ENCODE measurements around the gene TLR9.

The TLR9 gene

GRCh38 chr3:52232279-52233107 lies 7.0 kb upstream of the TLR9 start:
- no peak for DNase-seq

DNA sequence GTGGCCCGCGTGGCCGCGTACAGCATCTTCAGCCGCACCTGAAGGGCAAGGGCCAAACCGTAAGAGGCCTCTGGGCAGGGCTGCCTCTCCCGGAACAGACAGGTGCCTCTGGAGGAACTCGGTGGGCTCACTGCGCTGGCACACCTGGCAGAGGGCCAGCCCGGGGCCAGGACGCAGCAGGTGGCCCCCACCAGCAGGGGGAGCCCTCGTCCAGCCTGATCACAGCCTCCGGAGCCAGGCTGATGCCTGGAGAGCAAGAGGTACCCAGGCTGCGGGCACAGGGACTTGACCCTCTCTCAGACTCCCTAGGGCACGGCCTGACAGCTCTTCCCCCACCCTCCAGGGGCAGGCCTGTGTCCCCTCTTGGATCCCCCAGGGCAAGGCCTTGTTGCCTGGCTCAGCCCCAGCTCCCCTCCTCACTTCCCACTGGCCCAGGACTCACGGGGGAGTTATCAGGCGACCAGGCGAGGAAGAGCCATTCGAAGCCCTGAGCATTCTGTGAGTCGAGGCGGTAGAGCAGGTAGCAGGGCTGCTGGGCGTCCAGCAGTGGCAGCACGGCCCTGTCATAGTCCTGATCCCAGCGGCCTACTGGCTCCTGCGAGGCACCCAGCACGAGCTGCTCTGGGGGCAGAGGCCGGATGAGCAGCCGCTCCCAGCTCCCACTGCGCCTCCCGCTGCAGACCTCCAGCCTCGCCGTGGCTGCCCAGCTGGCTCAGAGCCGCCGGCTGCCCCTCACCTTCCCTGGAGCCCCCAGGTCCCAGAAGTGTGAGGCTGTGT lies 6.2 kb upstream of the TLR9 start:
- peak; percentile 80 for DNase-seq

DNA sequence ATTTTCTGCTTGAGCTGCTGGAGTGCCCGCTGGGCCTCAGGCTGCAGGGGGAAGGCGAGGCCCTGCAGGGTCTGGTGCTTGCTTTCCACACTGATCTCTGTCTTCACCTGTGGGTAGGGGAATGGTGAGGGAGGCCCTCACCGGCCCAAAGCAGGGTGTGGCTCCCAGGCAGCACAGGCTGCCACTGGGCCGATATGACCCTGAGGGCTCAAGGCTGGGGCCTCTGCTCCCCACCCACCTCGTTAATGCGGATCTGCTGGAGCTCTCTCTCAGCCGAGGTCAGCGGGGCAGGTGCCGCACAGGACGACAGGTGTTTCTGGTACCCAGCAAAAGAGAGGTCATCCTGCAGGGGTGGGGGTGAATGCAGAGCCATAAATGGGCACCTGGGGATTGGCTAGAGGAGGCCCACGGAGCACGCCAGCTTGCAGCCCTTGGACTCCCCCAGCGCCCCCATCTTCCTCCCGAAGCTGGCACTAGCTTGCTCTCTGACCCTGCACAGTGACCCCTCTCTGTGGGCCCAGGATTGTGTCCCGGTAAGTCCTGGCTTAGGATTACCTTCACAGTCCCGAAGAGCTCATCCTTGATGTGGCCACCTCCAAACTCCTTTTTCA lies 5.5 kb upstream of the TLR9 start:
- DNase-seq = no peak

DNA sequence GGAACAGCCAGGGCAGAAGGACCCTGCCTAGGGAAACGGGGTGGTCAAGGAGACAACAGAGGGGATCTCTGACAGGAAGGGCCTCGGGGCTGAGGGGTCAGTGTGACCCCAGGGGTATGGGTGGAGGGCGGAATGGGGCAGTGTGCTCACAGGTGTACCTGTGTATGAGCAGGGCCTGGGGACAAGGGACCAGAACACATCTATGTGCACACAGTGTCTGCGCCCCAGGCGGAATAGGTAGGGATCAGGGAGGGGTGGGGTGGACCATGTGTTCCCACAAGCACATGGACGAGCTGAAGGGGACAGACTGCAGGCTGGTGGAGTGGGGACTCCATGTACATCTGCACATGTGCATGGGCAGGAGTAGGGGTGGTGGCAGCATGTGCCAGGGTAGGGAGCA lies 5.0 kb upstream of the TLR9 start:
- no peak for DNase-seq

- DNase-seq = no peak
Observed at GRCh38 chr3:52229656-52230055, 4.2 kb upstream of the TLR9 start.

GRCh38 chr3:52228751-52229291 lies 3.4 kb upstream of the TLR9 start:
- DNase-seq = no peak

GRCh38 chr3:52228266-52228665 lies 2.8 kb upstream of the TLR9 start:
- no peak for DNase-seq

- no peak for DNase-seq
Observed at GRCh38 chr3:52227766-52228165, 2.3 kb upstream of the TLR9 start.

- no peak for DNase-seq
Observed at GRCh38 chr3:52227117-52227516, 1.7 kb upstream of the TLR9 start.

DNA sequence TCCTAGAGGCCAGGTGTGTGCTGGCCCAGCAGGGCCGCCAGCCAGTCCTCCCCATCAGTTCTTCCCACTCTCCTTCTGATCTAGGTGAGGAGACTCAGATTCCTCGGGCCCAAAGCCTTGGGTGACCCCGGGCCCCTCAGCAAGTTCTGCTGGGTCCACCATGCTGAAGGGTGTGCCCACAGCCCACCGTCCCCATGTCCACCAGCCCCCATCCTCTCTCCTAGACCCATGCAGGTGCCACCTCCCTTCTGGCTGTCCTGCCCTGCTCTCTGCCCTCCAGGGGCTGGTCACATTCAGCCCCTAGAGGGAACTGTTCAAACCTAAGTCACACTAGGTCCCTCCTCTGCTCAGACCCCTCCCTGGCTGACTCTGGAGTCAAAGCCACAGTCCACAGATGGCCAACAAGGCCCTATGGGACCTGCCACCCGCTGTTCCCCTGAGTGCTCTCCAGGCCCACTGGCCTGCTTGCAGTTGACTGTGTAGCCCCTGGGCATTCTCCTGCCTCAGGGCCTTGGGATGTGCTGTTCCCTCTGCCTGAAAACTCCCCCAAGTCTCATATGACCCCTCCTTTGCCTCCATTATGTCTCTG lies 878 bp upstream of the TLR9 start:
- DNase-seq = no peak

DNA sequence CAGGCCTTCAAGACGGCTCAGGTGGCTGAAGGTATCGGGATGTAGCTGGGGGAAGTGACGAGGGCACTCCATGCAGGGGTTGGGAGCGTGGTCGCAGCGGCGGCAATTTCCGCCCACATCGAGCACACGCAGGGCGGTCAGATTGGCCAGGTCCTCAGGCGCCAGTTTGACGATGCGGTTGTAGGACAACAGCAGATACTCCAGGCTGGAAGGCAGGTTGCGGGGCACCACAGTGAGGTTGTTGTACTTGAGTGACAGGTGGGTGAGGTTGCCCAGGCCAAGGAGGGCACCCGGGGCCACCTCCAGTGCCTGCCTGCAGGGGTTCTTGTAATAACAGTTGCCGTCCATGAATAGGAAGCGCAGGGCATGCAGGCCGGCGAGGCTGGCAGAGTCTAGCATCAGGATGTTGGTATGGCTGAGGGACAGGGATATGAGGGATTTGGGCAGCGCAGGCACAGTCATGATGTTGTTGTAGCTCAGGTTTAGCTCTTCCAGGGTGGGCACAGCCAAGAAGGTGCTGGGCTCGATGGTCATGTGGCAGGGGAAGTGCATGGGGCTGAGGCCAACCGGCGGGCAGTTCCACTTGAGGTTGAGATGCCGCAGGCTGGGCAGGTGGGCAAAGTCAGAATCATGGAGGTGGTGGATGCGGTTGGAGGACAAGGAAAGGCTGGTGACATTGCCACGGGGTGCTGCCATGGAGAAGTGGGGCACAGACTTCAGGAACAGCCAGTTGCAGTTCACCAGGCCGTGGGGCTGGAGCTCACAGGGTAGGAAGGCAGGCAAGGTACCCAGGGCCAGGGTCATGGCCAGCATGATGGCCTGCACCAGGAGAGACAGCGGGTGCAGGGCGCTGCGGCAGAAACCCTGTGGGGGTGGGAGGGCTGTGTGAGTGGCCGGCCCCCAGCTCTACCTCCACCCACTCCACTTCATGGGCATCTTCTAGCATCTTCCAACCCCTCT lies 1.7 kb downstream of the TLR9 start:
- DNase-seq = no peak

DNA sequence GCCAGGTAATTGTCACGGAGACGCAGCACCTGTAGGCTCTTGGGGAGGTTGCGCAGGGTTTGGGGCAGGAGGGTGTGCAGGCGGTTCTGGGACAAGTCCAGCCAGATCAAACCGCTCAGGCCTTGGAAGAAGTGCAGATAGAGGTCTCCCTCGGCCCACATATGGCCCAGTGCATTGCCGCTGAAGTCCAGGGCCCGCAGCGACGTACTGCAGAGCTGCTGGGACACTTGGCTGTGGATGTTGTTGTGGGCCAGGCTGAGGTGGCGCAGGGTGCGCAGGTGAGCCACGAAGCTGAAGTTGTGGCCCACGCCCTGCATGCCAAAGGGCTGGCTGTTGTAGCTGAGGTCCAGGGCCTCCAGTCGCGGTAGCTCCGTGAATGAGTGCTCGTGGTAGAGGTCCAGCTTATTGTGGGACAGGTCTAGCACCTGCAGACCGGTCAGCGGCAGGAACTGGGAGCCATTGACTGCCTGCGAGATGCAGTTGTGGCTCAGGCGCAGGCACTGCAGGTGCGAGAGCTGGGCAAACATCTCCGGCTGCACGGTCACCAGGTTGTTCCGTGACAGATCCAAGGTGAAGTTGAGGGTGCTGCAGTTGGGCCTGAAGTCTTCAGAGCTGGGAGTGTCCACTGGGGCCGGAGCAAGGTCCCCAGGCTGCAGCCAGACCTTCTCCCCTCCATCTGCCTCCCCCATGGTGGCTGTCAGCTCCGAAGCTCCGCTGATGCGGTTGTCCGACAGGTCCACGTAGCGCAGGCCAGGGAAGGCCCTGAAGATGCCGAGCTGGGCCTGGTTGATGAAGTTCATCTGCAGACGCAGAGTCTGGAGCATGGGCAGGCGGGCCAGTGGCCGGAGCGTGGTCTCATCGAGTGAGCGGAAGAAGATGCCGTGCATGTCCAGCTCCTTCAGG lies 2.9 kb downstream of the TLR9 start:
- no peak for DNase-seq

DNA sequence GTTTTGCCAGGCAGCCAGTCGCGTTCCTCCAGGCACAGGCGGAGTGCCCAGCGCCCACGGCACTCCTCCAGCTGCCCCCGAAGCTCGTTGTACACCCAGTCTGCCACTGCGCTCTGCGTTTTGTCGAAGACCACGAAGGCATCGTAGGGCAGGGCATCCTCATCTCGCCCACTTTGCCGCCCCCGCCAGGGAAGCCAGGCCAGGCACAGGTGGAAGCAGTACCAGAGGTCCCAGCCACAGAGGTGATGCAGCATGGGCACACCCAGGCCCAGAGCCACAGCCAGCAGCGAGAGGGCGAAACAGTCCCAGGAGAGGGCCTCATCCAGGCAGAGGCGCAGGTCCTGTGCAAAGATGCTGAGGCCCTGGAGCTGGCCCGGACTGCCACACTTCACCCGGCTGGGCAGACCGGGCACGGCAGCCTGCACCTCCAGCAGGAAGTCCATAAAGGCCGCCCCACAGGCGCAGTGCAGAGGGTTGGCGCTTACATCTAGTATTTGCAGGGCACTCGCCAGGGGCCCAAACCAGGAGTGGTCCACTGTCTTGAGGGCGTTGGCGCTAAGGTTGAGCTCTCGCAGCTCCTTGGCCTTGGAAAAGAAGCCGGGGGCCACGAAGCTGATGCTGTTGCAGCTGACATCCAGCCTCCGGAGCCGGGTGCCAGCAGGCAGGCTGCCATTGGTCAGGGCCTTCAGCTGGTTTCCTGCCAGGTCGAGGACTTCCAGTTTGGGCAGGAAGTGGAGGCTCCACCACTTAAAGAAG lies 3.7 kb downstream of the TLR9 start:
- DNase-seq = no peak

- DNase-seq = no peak
Observed at GRCh38 chr3:52221141-52221562, 4.3 kb downstream of the TLR9 start.

DNA sequence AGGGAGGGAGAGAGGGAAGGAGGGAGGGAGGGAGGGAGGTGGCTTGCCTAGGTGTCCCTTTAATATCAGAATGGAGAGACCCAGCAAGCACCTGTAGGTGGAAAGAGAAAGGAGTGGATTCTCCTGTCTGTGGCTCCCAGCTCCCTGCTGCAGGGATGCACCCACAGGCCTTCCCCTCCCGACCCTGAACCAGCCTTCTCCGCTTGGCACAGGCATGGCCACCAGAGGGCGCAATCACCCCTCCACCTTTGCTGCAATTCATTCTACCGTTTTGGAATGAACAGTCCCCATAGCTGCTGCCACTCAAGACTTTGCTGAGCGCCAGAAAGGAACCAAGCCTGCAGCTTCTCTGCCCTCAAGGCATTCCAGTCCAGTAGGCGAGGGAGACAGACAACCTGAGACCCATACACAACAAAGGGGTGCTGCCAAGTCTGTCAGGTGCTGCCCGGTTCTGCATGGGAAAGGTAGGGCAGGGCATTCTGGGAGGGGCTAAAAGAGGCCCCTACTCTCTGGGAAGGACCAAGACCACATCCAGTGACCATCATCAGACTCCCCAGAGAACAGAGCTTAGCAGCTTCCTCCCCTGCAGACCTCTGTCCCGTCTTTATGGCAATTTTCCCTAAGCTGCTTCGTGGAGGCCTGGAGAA lies 4.9 kb downstream of the TLR9 start:
- DNase-seq = peak; percentile 83

- DNase-seq = no peak
Observed at GRCh38 chr3:52218937-52219650, 6.4 kb downstream of the TLR9 start.

DNA sequence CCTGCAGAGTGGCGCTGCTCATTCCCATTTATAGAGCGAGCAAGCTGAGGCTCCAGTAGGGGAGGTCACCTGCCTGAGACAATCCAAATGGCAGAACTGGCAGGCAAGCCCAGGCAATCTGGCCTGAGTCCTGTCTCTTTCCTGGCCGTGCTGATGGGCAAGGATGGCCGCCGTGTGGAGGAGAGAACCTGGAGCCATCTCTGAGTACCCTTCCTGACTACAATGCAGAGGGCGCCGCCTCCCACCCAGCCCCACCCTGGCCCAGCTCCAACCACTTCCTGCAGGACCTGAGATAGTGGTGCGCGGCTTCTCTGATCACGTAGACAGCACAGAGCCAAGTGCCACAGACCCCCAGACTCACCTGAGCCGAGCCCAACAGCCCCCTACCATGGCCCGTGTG lies 7.0 kb downstream of the TLR9 start:
- peak; percentile 48 for DNase-seq

DNA sequence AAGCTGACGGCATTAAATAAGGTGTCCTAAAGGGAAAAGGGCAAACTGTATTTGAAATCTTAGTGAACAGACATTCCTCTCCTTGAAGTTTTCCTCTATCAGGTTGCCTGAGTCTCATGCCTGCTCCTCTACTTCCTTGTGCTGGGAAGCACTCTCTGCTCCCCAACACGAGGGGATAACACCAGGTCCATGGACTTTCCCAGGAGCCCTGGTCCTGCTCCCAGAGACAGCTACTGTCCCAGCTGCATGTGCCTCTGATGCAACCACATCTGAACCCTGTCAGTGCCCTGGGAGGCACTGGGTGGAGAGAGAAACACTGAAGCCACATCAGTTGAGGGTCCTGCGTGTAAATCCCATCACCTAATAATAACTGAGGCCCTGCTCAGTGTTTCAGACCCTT lies 7.4 kb downstream of the TLR9 start:
- DNase-seq = no peak

- no peak for DNase-seq
Observed at GRCh38 chr3:52217409-52217805, 8.0 kb downstream of the TLR9 start.

Data from hematopoietic multipotent progenitor cell treated with erythropoietin and hydrocortisone succinate and interleukin-3 and kit ligand, for 8 days (in vitro differentiated cells).